Parathyroid adenoma (tissue), 2 donors: ENCODE results near the gene TSEN2.

ENCODE experiments used
- H2AFZ ChIP-seq: fragments of 300-600 bp; sonication (generic); one replicate; pipeline ENCODE4 v1.7.0; 2017; ENCODE audit warnings: antibody characterized with exemption, mild to moderate bottlenecking
- H3K27ac ChIP-seq: fragments of 300-600 bp; sonication (generic); one replicate; pipeline ENCODE4 v1.7.0; 2017
- H3K27me3 ChIP-seq: fragments of 300-600 bp; sonication (generic); one replicate; pipeline ENCODE4 v1.7.0; 2017; ENCODE audit warnings: low read length; ENCODE audit not compliant: control insufficient read depth, insufficient read depth
- H3K36me3 ChIP-seq: fragments of 300-600 bp; sonication (generic); one replicate; pipeline ENCODE4 v1.7.0; 2017; ENCODE audit warnings: low read length; ENCODE audit not compliant: control insufficient read depth, insufficient read depth
- H3K4me1 ChIP-seq: fragments of 300-600 bp; sonication (generic); one replicate; pipeline ENCODE4 v1.7.0; 2017; ENCODE audit warnings: control low read depth
- H3K4me2 ChIP-seq: fragments of 300-600 bp; sonication (generic); one replicate; pipeline ENCODE4 v1.7.0; 2017; ENCODE audit warnings: low read length
- H3K4me3 ChIP-seq: fragments of 300-600 bp; sonication (generic); one replicate; pipeline ENCODE4 v1.7.0; 2017; ENCODE audit warnings: low read depth, low read length
- H3K79me2 ChIP-seq: fragments of 300-600 bp; sonication (generic); one replicate; pipeline ENCODE4 v1.7.0; 2017; ENCODE audit warnings: control low read depth
- H3K9ac ChIP-seq: fragments of 300-600 bp; sonication (generic); one replicate; pipeline ENCODE4 v1.7.0; 2017; ENCODE audit warnings: mild to moderate bottlenecking
- H3K9me3 ChIP-seq: fragments of 300-600 bp; sonication (generic); one replicate; pipeline ENCODE4 v1.7.0; 2017; ENCODE audit warnings: low read length; ENCODE audit not compliant: control insufficient read depth
- CTCF ChIP-seq: fragments of 300-600 bp; sonication (generic); IDR thresholded peaks from one replicate; pipeline ENCODE4 v1.7.0; 2017; ENCODE audit warnings: antibody characterized with exemption, mild to moderate bottlenecking
- donor health status: primary hyperparathyroidism.

TSEN2 gene

GRCh38 chr3:12556690-12557472 lies 72.6 kb downstream of the TSEN2 start, which contains the start of gene MKRN2:
MKRN2 (plus strand) TSS chr3:12557087; CDS start chr3:12557151, 64 bp downstream.
- peak within 1 kb of the TSS; percentile 99 for H2AFZ ChIP-seq
- H3K36me3 ChIP-seq, result no peaks in the 10 kb centered on the region
- no peak for TF ChIP-seq CTCF
- peaks cover 30% of the 10 kb centered on the region for H3K79me2 ChIP-seq
- no peaks in the 10 kb centered on the region for H3K27me3 ChIP-seq
- H3K4me2 ChIP-seq, result peak within 1 kb of the TSS; percentile 84
- H3K9ac ChIP-seq, result peak within 1 kb of the TSS; percentile 93
- peak within 1 kb of the TSS; percentile 94 for H3K4me3 ChIP-seq
- peaks cover 7% of the 10 kb centered on the region for H3K4me1 ChIP-seq
- H3K27ac ChIP-seq, result peak within 1 kb of the TSS; percentile 96
- no peaks in the 10 kb centered on the region for H3K9me3 ChIP-seq

DNA sequence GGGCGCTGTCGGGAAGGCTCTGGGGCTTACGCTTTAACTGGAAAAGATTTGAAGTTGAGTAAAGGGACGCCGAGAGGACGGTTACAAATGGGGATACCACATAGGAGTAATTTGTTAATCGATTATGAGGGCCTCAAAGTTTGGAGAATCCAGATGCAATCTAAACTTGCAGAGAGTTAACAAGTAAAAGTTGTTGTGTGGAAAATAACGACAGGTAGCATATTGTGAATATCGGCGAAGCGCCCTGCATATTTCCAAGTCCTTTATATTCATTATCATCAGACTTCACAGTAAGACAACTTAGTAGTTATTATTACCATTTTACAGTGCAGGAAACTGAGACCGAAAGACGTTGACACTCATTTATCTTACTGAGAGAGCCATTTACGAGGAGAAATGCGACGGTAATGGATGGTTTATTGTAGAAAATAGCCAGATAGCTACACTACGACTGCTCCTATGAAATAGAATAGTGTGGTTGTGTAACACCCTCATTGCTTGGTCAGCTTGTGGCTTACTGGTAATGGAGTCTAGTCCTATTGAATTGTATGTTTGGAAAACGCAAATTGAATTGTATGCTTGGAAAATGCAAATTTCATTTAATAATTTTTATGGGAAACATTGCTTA lies 73.3 kb downstream of the TSEN2 start:
- Histone ChIP-seq H3K27ac (peak overlapping the region; percentile 96), H3K9ac (peak overlapping the region; percentile 93), H2AFZ (peak overlapping the region; percentile 99), H3K27me3 (no peaks in the 10 kb centered on the region), H3K9me3 (no peaks in the 10 kb centered on the region), H3K79me2 (peaks cover 33% of the 10 kb centered on the region), H3K36me3 (no peaks in the 10 kb centered on the region), H3K4me1 (peaks cover 7% of the 10 kb centered on the region), H3K4me3 (peak overlapping the region; percentile 94), H3K4me2 (peak overlapping the region; percentile 79)
- TF ChIP-seq CTCF, result no peak

DNA sequence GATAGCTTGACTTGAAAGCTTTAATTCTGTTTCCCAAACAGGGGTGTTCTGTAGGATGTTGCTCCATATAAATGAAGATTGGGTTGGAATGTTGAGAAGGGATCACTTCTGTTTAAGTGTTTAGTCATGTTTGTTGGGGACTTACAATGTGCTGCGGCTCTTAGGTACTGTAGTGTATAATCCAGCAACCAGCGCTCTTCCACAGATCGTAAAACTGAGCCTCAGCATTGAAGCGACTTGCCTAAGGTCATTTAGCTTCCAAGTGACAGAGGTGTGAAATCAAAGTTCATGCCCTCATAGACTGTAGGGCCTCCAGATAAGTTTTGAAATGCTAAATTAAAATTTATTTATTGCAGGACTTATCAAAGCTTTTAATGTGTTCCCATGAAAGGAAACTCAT lies 74.4 kb downstream of the TSEN2 start:
- Histone ChIP-seq H3K27me3 (no peaks in the 10 kb centered on the region), H3K4me3 (peak overlapping the region; percentile 94), H3K4me1 (peaks cover 7% of the 10 kb centered on the region), H3K9me3 (no peaks in the 10 kb centered on the region), H2AFZ (no peak overlapping the region), H3K36me3 (no peaks in the 10 kb centered on the region), H3K4me2 (peak overlapping the region; percentile 79), H3K27ac (no peak overlapping the region), H3K9ac (no peak overlapping the region), H3K79me2 (peaks cover 35% of the 10 kb centered on the region)
- TF ChIP-seq CTCF, result no peak

DNA sequence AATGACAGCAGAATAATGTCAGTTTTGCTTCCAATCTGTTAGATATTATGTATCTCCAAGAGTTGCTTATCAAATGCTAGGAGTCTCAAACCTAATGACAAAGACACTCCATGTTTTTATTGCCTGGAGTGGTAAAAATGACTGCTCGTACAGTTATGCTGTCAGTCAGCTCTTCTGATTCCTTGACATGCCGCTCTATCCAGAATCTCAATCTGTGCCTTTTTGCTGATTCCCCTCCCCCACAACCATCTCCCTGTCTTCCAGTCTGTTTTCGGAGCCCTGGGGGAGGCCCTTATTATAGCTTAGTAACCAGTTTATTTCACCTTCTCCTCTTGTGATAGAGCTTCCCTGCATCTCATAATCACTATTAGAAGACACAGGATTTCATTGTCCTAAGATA lies 75.2 kb downstream of the TSEN2 start:
- Histone ChIP-seq H3K79me2 (peaks cover 36% of the 10 kb centered on the region), H3K4me1 (peaks cover 7% of the 10 kb centered on the region), H3K9me3 (no peaks in the 10 kb centered on the region), H3K4me3 (no peak overlapping the region), H3K27me3 (no peaks in the 10 kb centered on the region), H2AFZ (no peak overlapping the region), H3K4me2 (no peak overlapping the region), H3K27ac (no peak overlapping the region), H3K9ac (no peak overlapping the region), H3K36me3 (no peaks in the 10 kb centered on the region)
- TF ChIP-seq CTCF, result no peak
